Endothelial cell of umbilical vein (primary cell): ENCODE data around the gene TRMT1. TPM values are rescaled to one million over a fixed set of nuclear protein-coding genes. Genes with fewer than 3 reads are reported as not detected.

Experiments
- BruUV-seq: library from RNA; stranded (reverse); fragments of 400-500 nt; replicated peaks from 2 replicates; lab custom pipeline; 2021; lab: Mats Ljungman, UMichigan
- CTCF ChIA-PET: fragments of 300-600, 350-600 bp; sonication (Branson Sonifier 250); formaldehyde crosslinking; loops from one replicate; lab custom pipeline; 2021; ENCODE audit warnings: antibody characterized with exemption, inconsistent platforms; lab: Charles Lee
- POLR2A ChIA-PET: fragments of 300-600, 350-600 bp; sonication (Branson Sonifier 250); formaldehyde crosslinking; loops from one replicate; lab custom pipeline; 2021; ENCODE audit warnings: antibody characterized with exemption, inconsistent platforms; lab: Charles Lee
- DNase-seq: peaks from one replicate; pipeline ENCODE4 v3.0.0-alpha.2; 2011; ENCODE audit warnings: low read depth, low spot score
- FAIRE-seq: peaks from 2 replicates; lab custom pipeline; 2011; peaks lifted over from hg19 to GRCh38; lab: Jason Lieb, UNC
- H2AFZ ChIP-seq: 2 replicates; pipeline ENCODE4 v1.6.0; 2012; ENCODE audit warnings: low read depth, low read length, control low read depth, inconsistent platforms
- H3K27ac ChIP-seq: 2 replicates; pipeline ENCODE4 v1.5.1; 2011; ENCODE audit warnings: low read depth, mild to moderate bottlenecking, control low read depth, low read length, moderate library complexity; ENCODE audit not compliant: insufficient read depth
- H3K27me3 ChIP-seq, 2 experiments: 2 replicates each; pipeline versions ENCODE4 v1.6.0 to v1.6.1; 2011; ENCODE audit warnings: low read length in 2 of 2, mixed read lengths in 1 of 2; ENCODE audit not compliant: control insufficient read depth in 2 of 2, insufficient read depth in 2 of 2
- H3K36me3 ChIP-seq, 2 experiments: 2 replicates in 1 of 2; 3 replicates in 1 of 2; pipeline ENCODE4 v1.5.1; 2011; ENCODE audit warnings: low read length in 2 of 2, mild to moderate bottlenecking in 1 of 2, moderate library complexity in 1 of 2; ENCODE audit not compliant: control insufficient read depth in 2 of 2, insufficient read depth in 2 of 2; ENCODE audit errors: extremely low read depth in 1 of 2
- H3K4me1 ChIP-seq: 3 replicates; pipeline ENCODE4 v1.5.1; 2011; ENCODE audit warnings: mild to moderate bottlenecking, low read length; ENCODE audit not compliant: control insufficient read depth, insufficient read depth; ENCODE audit errors: extremely low read depth
- H3K4me2 ChIP-seq: 2 replicates; pipeline ENCODE4 v1.6.1; 2011; ENCODE audit warnings: low read length, control low read depth, mixed read lengths; ENCODE audit not compliant: insufficient read depth
- H3K4me3 ChIP-seq, 3 experiments: fragments of 200-600 bp in 1 of 3; sonication (generic), shearing (Covaris generic) in 1 of 3; replicated peaks in 1 of 3; 2 replicates each; pipeline ENCODE4 v1.5.1; 2011 to 2016; ENCODE audit warnings: control low read depth in 3 of 3, low read length in 3 of 3, mild to moderate bottlenecking in 2 of 3, inconsistent platforms in 1 of 3, low read depth in 1 of 3, moderate library complexity in 1 of 3; ENCODE audit not compliant: insufficient read depth in 1 of 3
- H3K79me2 ChIP-seq: 2 replicates; pipeline ENCODE4 v1.6.0; 2012; ENCODE audit warnings: low read length, inconsistent platforms; ENCODE audit not compliant: control insufficient read depth, insufficient read depth
- H3K9ac ChIP-seq: replicated peaks from 2 replicates; pipeline ENCODE3; 2011; ENCODE audit warnings: low read length, control low read depth; ENCODE audit not compliant: insufficient read depth; ENCODE audit errors: extremely low read depth
- H3K9me1 ChIP-seq: replicated peaks from 3 replicates; pipeline ENCODE4 v1.6.0; 2011; ENCODE audit warnings: mild to moderate bottlenecking, low read length; ENCODE audit not compliant: control insufficient read depth, insufficient read depth; ENCODE audit errors: extremely low read depth
- H3K9me3 ChIP-seq: replicated peaks from 2 replicates; pipeline ENCODE4 v1.5.1; 2012; ENCODE audit warnings: low read length, inconsistent platforms; ENCODE audit not compliant: control insufficient read depth, insufficient read depth
- H4K20me1 ChIP-seq: replicated peaks from 2 replicates; pipeline ENCODE3; 2011; ENCODE audit warnings: mild to moderate bottlenecking, low read length; ENCODE audit not compliant: control insufficient read depth, insufficient read depth; ENCODE audit errors: extremely low read depth
- CTCF ChIP-seq, 2 donors: IDR thresholded peaks; 1 replicate in 1 of 2; 2 replicates in 1 of 2; pipeline ENCODE4 v1.5.1; 2011; ENCODE audit warnings: low read length in 2 of 2, mild to moderate bottlenecking in 2 of 2, moderate library complexity in 2 of 2, control low read depth in 1 of 2, inconsistent platforms in 1 of 2, low read depth in 1 of 2; ENCODE audit not compliant: insufficient read depth in 1 of 2; ENCODE audit errors: extremely low read depth in 1 of 2
- EZH2 ChIP-seq: IDR thresholded peaks from 2 replicates; pipeline ENCODE4 v1.6.1; 2012; ENCODE audit warnings: borderline replicate concordance, low read depth, mild to moderate bottlenecking, moderate library complexity, low read length, inconsistent platforms; ENCODE audit not compliant: severe bottlenecking
- FOS ChIP-seq: IDR thresholded peaks from 2 replicates; pipeline ENCODE4 v1.6.1; 2011; ENCODE audit warnings: mild to moderate bottlenecking, low read length, moderate library complexity, borderline replicate concordance; ENCODE audit not compliant: insufficient read depth
- GATA2 ChIP-seq: IDR thresholded peaks from 2 replicates; pipeline ENCODE4 v1.7.0; 2011; ENCODE audit warnings: low read depth, mild to moderate bottlenecking, moderate library complexity, mixed read lengths, low read length; ENCODE audit not compliant: insufficient read length, insufficient read depth
- JUN ChIP-seq: IDR thresholded peaks from 2 replicates; pipeline ENCODE4 v1.6.1; 2011; ENCODE audit warnings: borderline replicate concordance, low read depth; ENCODE audit not compliant: insufficient read length, insufficient read depth
- MAX ChIP-seq: IDR thresholded peaks from 2 replicates; pipeline ENCODE4 v1.6.1; 2011; ENCODE audit not compliant: insufficient read depth, insufficient read length
- MYC ChIP-seq: IDR thresholded peaks from one replicate; pipeline ENCODE4 v1.6.1; 2011; ENCODE audit warnings: mild to moderate bottlenecking, low read depth, low read length
- POLR2A ChIP-seq: IDR thresholded peaks from 2 replicates; pipeline ENCODE4 v1.6.1; 2012; ENCODE audit warnings: low read depth, mild to moderate bottlenecking, control low read depth, low read length
- POLR2AphosphoS5 ChIP-seq: IDR thresholded peaks from 2 replicates; pipeline ENCODE4 v1.6.1; 2012; ENCODE audit warnings: low read depth, mild to moderate bottlenecking, control low read depth, low read length, moderate library complexity; ENCODE audit not compliant: insufficient read depth
- dilution Hi-C: fragments of 300-500 bp; cut with MboI; formaldehyde crosslinking; loops from one replicate; pipeline ENCODE4 v1.15.0; 2019; ENCODE audit warnings: low sequenced_read_pairs; ENCODE audit not compliant: extremely low pct_ligation_motif_present
- intact Hi-C: fragments of 100-400 bp; cut with micrococcal nuclease; formaldehyde crosslinking; loops from one replicate; pipeline ENCODE4 v1.10.0; 2022
- polyA plus RNA-seq, 4 experiments: library from polyadenylated mRNA; depleted of rRNA in 3 of 4; stranded (reverse) in 3 of 4; unstranded in 1 of 4; fragments of >200 nt; gene quantifications; 2 replicates each; pipeline versions ENCODE4 v1.2.1 to v1.2.3, GENCODE V29; 2011 to 2012; ENCODE audit warnings: missing spikeins in 1 of 4
- total RNA-seq: library from RNA; stranded (reverse); gene quantifications from 2 replicates; pipeline ENCODE4 v1.2.3, GENCODE V29; 2021

TRMT1 gene
- total and polyA plus RNA-seq, 2 donors (not counting 3 experiments of a cell fraction or from before 2014, with no cell fraction given) = 46.3 to 53.0 TPM

- DNase-seq (no peak), FAIRE-seq (no peak)
- Histone ChIP-seq H3K9ac (no peak overlapping the region), H2AFZ (no peak overlapping the region), H3K4me3 (no peak overlapping the region), H3K79me2 (no peaks in the 10 kb centered on the region), H3K9me1 (no peaks in the 10 kb centered on the region), H3K9me3 (no peaks in the 10 kb centered on the region), H4K20me1 (no peaks in the 10 kb centered on the region), H3K36me3 (peaks cover 0 to 5% of the 10 kb centered on the region in 2 experiments), H3K4me1 (peaks cover 4% of the 10 kb centered on the region), H3K27ac (no peak overlapping the region), H3K4me2 (no peak overlapping the region), H3K27me3 (no peaks in the 10 kb centered on the region)
- dilution Hi-C loops (no loop called here), intact Hi-C loops (no loop called here)
- POLR2A ChIA-PET = no interaction called here
- BruUV-seq = no TSS peak
- TF ChIP-seq MYC = no peak
- TF ChIP-seq FOS = no peak
- no peak for TF ChIP-seq EZH2
- TF ChIP-seq GATA2 = no peak
- TF ChIP-seq JUN = no peak
- no peak for TF ChIP-seq POLR2A
- no peak for TF ChIP-seq CTCF (IDR thresholded peaks at IDR 0.05; ENCODE audit: extremely low read depth in 1 of 2, insufficient read depth in 1 of 2, low read depth in 1 of 2, low read length in 2 of 2)
- TF ChIP-seq MAX = no peak
- TF ChIP-seq POLR2AphosphoS5 = no peak
- CTCF ChIA-PET = interaction anchor here (1.4 to 4.7 kb wide), 7 partner anchors 15 to 113 kb away, joined by 3 to 32 read pairs (median 14); no protein-coding TSS in a partner anchor
Observed at GRCh38 chr19:13078897-13079541, 37.5 kb downstream of the TRMT1 start.
